Mesendoderm (in vitro differentiated cells): ENCODE data around the gene IGF1R.

Source experiments
- DNase-seq: peaks from one replicate; pipeline ENCODE4 v3.0.0; 2013
- H2AK5ac ChIP-seq: 2 replicates; pipeline ENCODE4 v1.6.1; 2013; ENCODE audit warnings: low read length, inconsistent platforms
- H2BK120ac ChIP-seq: 2 replicates; pipeline ENCODE4 v1.6.1; 2013; ENCODE audit warnings: low read depth, mild to moderate bottlenecking, low read length, moderate library complexity, mixed read lengths
- H2BK15ac ChIP-seq: replicated peaks from 2 replicates; pipeline ENCODE4 v1.6.1; 2013; ENCODE audit warnings: low read depth, mild to moderate bottlenecking, moderate library complexity
- H2BK5ac ChIP-seq: 2 replicates; pipeline ENCODE4 v1.6.1; 2013; ENCODE audit warnings: low read length, inconsistent platforms
- H3K18ac ChIP-seq: 2 replicates; pipeline ENCODE4 v1.6.1; 2013; ENCODE audit warnings: mild to moderate bottlenecking, low read length, mixed read lengths
- H3K23ac ChIP-seq: one replicate; pipeline ENCODE4 v1.6.1; 2013; ENCODE audit warnings: low read length
- H3K27ac ChIP-seq: 2 replicates; pipeline ENCODE4 v1.5.1; 2013; ENCODE audit warnings: low read depth, mild to moderate bottlenecking, inconsistent platforms, low read length, moderate library complexity
- H3K27me3 ChIP-seq: 2 replicates; pipeline ENCODE4 v1.6.1; 2013; ENCODE audit warnings: low read length, control low read depth, mild to moderate bottlenecking, inconsistent platforms; ENCODE audit not compliant: insufficient read depth, poor library complexity
- H3K36me3 ChIP-seq: 2 replicates; pipeline ENCODE4 v1.6.1; 2013; ENCODE audit warnings: low read length, inconsistent platforms; ENCODE audit not compliant: control insufficient read depth, insufficient read depth
- H3K4ac ChIP-seq: one replicate; pipeline ENCODE4 v1.6.1; 2013; ENCODE audit warnings: low read depth, mild to moderate bottlenecking, low read length, moderate library complexity
- H3K4me1 ChIP-seq: 2 replicates; pipeline ENCODE4 v1.6.1; 2013; ENCODE audit warnings: low read depth, low read length, inconsistent platforms; ENCODE audit not compliant: control insufficient read depth
- H3K4me2 ChIP-seq: 2 replicates; pipeline ENCODE4 v1.6.1; 2013; ENCODE audit warnings: low read length
- H3K4me3 ChIP-seq: 2 replicates; pipeline ENCODE4 v1.5.1; 2013; ENCODE audit warnings: mild to moderate bottlenecking, low read length
- H3K56ac ChIP-seq: one replicate; pipeline ENCODE4 v1.6.1; 2013; ENCODE audit warnings: low read length
- H3K79me1 ChIP-seq: 2 replicates; pipeline ENCODE4 v1.6.1; 2013; ENCODE audit warnings: low read length, inconsistent platforms
- H3K79me2 ChIP-seq: 2 replicates; pipeline ENCODE4 v1.6.1; 2013; ENCODE audit warnings: mild to moderate bottlenecking, low read length; ENCODE audit not compliant: control insufficient read depth, insufficient read depth
- H3K9ac ChIP-seq: 2 replicates; pipeline ENCODE4 v1.6.1; 2013; ENCODE audit warnings: low read length, inconsistent platforms
- H4K5ac ChIP-seq: one replicate; pipeline ENCODE4 v1.6.1; 2013; ENCODE audit warnings: low read length
- H4K8ac ChIP-seq: one replicate; pipeline ENCODE4 v1.6.1; 2013; ENCODE audit warnings: low read depth, mild to moderate bottlenecking, control low read depth, low read length, moderate library complexity
- WGBS: extraction: QIAGEN DNeasy Blood & Tissue Kit; methylation state at CpG from one replicate; pipeline ENCODE4 v1.1.7; 2013; ENCODE audit warnings: low lambda C conversion rate, missing lambda C conversion rate; ENCODE audit not compliant: insufficient coverage; ENCODE audit errors: extremely low coverage; 5-methylcytosine and 5-hydroxymethylcytosine counted together

IGF1R gene

DNA sequence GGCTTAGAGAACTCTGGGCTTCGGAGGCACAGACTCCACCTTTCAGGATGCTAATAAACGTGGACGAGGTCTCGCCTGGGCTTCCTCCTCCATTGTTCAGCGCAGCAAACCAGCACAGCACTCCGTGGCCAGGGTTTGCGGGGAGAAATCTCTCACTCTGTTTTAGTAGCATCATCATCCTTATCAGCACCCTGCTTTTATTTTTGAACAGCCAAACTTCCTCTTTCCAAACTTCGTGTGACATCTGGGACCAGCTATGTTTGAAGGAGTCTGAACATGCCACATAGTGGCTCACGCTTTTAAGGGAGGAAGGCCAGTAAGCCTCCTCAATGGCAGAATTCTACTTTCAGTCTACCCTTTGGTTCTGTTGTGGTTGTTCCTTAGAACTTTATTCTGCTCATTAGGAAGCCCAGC lies 210.3 kb downstream of the IGF1R start:
- Histone ChIP-seq H3K18ac (no peak overlapping the region), H2BK120ac (no peak overlapping the region), H3K4ac (no peak overlapping the region), H3K23ac (no peak overlapping the region), H3K27me3 (no peaks in the 10 kb centered on the region), H3K79me1 (peaks cover 20% of the 10 kb centered on the region), H3K36me3 (no peaks in the 10 kb centered on the region), H3K4me2 (no peak overlapping the region), H3K4me3 (no peak overlapping the region), H3K9ac (no peak overlapping the region), H2AK5ac (no peak overlapping the region), H2BK5ac (no peak overlapping the region), H2BK15ac (no peak overlapping the region), H4K5ac (no peak overlapping the region), H3K79me2 (peaks cover 71% of the 10 kb centered on the region), H3K27ac (no peak overlapping the region), H3K4me1 (peaks cover 16% of the 10 kb centered on the region), H3K56ac (peak overlapping the region; percentile 11), H4K8ac (no peak overlapping the region)
- DNase-seq = no peak
- WGBS = no CpG with 5 or more reads among the region's 9 CpGs

- Histone ChIP-seq H3K36me3 (no peaks in the 10 kb centered on the region), H3K79me1 (peaks cover 21% of the 10 kb centered on the region), H3K4me2 (no peak overlapping the region), H3K79me2 (peaks cover 70% of the 10 kb centered on the region), H2BK15ac (no peak overlapping the region), H2BK120ac (no peak overlapping the region), H3K9ac (no peak overlapping the region), H2BK5ac (no peak overlapping the region), H3K4me3 (no peak overlapping the region), H3K27ac (no peak overlapping the region), H4K8ac (no peak overlapping the region), H3K4me1 (peaks cover 14% of the 10 kb centered on the region), H3K27me3 (no peaks in the 10 kb centered on the region), H3K4ac (no peak overlapping the region), H3K56ac (no peak overlapping the region), H3K18ac (no peak overlapping the region), H2AK5ac (no peak overlapping the region), H3K23ac (no peak overlapping the region), H4K5ac (no peak overlapping the region)
- no peak for DNase-seq
- no CpG with 5 or more reads among the region's 6 CpGs for WGBS
These were observed 210.8 kb downstream of the IGF1R start for GRCh38 chr15:98859149-98859548.

DNA sequence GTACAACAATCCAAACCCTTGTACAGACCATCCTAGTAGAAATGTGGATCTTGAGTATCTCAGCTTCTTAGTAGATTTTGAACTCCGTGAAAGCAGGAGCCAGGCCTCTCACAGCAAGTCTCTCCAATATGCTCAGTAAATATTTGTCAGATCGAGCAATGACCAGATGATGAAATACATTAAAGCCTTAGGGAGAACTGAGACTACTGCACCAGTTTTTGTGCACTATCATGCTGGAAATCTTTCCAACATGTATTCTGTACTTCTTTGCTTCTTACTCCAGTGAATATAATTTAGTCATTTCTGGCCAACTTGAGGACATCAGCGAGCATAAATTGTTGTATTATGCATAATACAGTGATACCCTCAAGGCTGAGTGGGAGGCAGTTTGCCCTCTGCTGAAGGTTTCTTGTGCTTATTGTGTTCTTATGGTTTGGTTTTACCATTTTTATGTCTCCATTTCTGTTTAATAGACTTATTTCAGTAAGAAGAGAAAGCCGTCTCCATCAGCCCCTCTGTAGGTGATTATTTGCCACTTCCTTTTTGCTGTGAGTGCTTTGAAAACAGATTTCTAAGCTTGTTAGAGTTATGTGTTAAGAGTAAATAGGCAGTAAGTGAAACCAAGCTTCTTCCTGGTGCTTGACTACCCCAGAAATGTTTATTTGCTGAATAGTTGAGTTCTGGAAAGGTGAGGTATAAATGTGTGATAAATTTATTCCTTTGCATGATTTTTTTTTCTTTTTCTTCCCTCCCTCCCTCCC lies 212.1 kb downstream of the IGF1R start:
- peaks cover 65% of the 10 kb centered on the region for H3K79me2 ChIP-seq
- H3K79me1 ChIP-seq = peaks cover 14% of the 10 kb centered on the region
- H2BK120ac ChIP-seq = no peak overlapping the region
- H3K36me3 ChIP-seq = no peaks in the 10 kb centered on the region
- no peak overlapping the region for H3K4me3 ChIP-seq
- no peak for DNase-seq
- WGBS = no CpG with 5 or more reads among the region's 4 CpGs
- H4K8ac ChIP-seq = no peak overlapping the region
- H3K4me2 ChIP-seq = no peak overlapping the region
- H4K5ac ChIP-seq = no peak overlapping the region
- H3K23ac ChIP-seq = no peak overlapping the region
- no peak overlapping the region for H3K9ac ChIP-seq
- no peak overlapping the region for H3K56ac ChIP-seq
- no peak overlapping the region for H2BK5ac ChIP-seq
- H3K4me1 ChIP-seq = peaks cover 14% of the 10 kb centered on the region
- H2BK15ac ChIP-seq = no peak overlapping the region
- H3K27me3 ChIP-seq = no peaks in the 10 kb centered on the region
- no peak overlapping the region for H3K18ac ChIP-seq
- no peak overlapping the region for H3K4ac ChIP-seq
- H3K27ac ChIP-seq = peak overlapping the region; percentile 11
- H2AK5ac ChIP-seq = no peak overlapping the region

- WGBS = no CpG with 5 or more reads among the region's 6 CpGs
- Histone ChIP-seq H3K27me3 (no peaks in the 10 kb centered on the region), H3K4ac (no peak overlapping the region), H4K5ac (no peak overlapping the region), H2BK120ac (no peak overlapping the region), H3K18ac (no peak overlapping the region), H3K9ac (no peak overlapping the region), H3K23ac (peak overlapping the region; percentile 85), H3K79me2 (peaks cover 64% of the 10 kb centered on the region), H3K4me1 (peaks cover 14% of the 10 kb centered on the region), H3K79me1 (peaks cover 14% of the 10 kb centered on the region), H3K56ac (no peak overlapping the region), H4K8ac (no peak overlapping the region), H2BK15ac (no peak overlapping the region), H3K27ac (no peak overlapping the region), H2BK5ac (no peak overlapping the region), H3K4me3 (no peak overlapping the region), H2AK5ac (no peak overlapping the region), H3K4me2 (no peak overlapping the region), H3K36me3 (no peaks in the 10 kb centered on the region)
- DNase-seq = no peak
These were observed 212.8 kb downstream of the IGF1R start for GRCh38 chr15:98861188-98861587.

DNA sequence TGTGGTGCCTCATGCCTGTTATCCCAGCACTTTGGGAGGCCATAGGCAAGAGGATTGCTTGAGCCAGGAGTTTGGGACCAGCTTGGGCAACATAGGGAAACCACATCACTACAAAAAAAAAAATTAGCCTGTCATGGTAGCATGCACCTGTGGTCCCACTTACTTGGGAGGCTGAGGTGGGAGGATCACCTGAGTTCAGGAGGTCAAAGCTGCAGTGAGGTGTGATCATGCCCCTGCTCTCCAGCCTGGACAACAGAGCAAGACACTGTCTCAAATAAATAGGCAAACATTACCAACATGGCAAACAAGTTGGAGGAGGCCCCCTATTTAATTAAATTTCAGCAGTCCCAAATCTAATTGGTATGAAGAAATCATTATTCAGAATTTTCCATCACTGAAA lies 215.6 kb downstream of the IGF1R start:
- Histone ChIP-seq H3K23ac (no peak overlapping the region), H2BK120ac (no peak overlapping the region), H3K36me3 (no peaks in the 10 kb centered on the region), H3K4me3 (no peak overlapping the region), H3K4ac (no peak overlapping the region), H3K9ac (no peak overlapping the region), H3K4me2 (no peak overlapping the region), H2AK5ac (no peak overlapping the region), H3K27me3 (no peaks in the 10 kb centered on the region), H3K18ac (no peak overlapping the region), H4K5ac (no peak overlapping the region), H4K8ac (no peak overlapping the region), H3K56ac (no peak overlapping the region), H3K4me1 (peaks cover 20% of the 10 kb centered on the region), H3K79me1 (peaks cover 16% of the 10 kb centered on the region), H3K79me2 (peaks cover 66% of the 10 kb centered on the region), H2BK5ac (no peak overlapping the region), H2BK15ac (no peak overlapping the region), H3K27ac (no peak overlapping the region)
- DNase-seq = no peak
